Measurements from ENCODE around the gene OR10A4.

GRCh38 chr11:6855971-6856541 is 20.4 kb upstream of the OR10A4 start:
- TF ChIP-seq ATF4 (CRISPR knock-in tag; IDR thresholded peaks at IDR 0.05) (no peak), REST (IDR thresholded peaks at IDR 0.05; ENCODE audit: borderline replicate concordance) (no peak), REST (CRISPR knock-in tag; IDR thresholded peaks at IDR 0.05; ENCODE audit: low read depth) (no peak), MAX (CRISPR knock-in tag; IDR thresholded peaks at IDR 0.05) (no peak), EZH2 (IDR thresholded peaks at IDR 0.05; ENCODE audit: borderline replicate concordance, low read depth, low read length) (no peak)
- TF ChIP-seq, protein P1, sequence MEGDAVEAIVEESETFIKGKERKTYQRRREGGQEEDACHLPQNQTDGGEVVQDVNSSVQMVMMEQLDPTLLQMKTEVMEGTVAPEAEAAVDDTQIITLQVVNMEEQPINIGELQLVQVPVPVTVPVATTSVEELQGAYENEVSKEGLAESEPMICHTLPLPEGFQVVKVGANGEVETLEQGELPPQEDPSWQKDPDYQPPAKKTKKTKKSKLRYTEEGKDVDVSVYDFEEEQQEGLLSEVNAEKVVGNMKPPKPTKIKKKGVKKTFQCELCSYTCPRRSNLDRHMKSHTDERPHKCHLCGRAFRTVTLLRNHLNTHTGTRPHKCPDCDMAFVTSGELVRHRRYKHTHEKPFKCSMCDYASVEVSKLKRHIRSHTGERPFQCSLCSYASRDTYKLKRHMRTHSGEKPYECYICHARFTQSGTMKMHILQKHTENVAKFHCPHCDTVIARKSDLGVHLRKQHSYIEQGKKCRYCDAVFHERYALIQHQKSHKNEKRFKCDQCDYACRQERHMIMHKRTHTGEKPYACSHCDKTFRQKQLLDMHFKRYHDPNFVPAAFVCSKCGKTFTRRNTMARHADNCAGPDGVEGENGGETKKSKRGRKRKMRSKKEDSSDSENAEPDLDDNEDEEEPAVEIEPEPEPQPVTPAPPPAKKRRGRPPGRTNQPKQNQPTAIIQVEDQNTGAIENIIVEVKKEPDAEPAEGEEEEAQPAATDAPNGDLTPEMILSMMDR (IDR thresholded peaks at IDR 0.05 in 2 of 3, conservative IDR thresholded peaks at IDR 0.05 in 1 of 3; ENCODE audit: insufficient read depth in 2 of 3, low read depth in 1 of 3, low read length in 3 of 3) = no peak
